Esophagus muscularis mucosa (tissue), 4 donors: ENCODE measurements around the gene CACNA1S.

Experiments
- CTCF ChIP-seq, 3 experiments: fragments of 200-600 bp in 2 of 3; fragments of 450-650 bp in 1 of 3; sonication (generic) in 2 of 3; IDR thresholded peaks; one replicate each; pipeline ENCODE4 v1.5.1; 2017 to 2019; ENCODE audit warnings: antibody characterized with exemption in 3 of 3, mild to moderate bottlenecking in 2 of 3, moderate library complexity in 1 of 3
- EP300 ChIP-seq: sonication (generic); formaldehyde crosslinking; IDR thresholded peaks from one replicate; pipeline ENCODE4 v1.6.1; 2017; ENCODE audit warnings: antibody characterized with exemption
- POLR2A ChIP-seq: fragments of 450-650 bp; IDR thresholded peaks from one replicate; pipeline ENCODE4 v1.6.1; 2017; ENCODE audit warnings: antibody characterized with exemption, moderate library complexity, mild to moderate bottlenecking, low read depth
- POLR2AphosphoS5 ChIP-seq, 2 donors: sonication (generic); formaldehyde crosslinking; IDR thresholded peaks; one replicate each; pipeline ENCODE4 v1.6.1; 2017; ENCODE audit warnings: antibody characterized with exemption in 2 of 2

GRCh38 chr1:201127755-201128455 is 15.7 kb upstream of the CACNA1S start:
- TF ChIP-seq CTCF (IDR thresholded peaks at IDR 0.05) (no peak), POLR2AphosphoS5 (IDR thresholded peaks at IDR 0.05) (no peak), EP300 (no peak), POLR2A (no peak)
